Activated CD4-positive, alpha-beta memory T cell treated with anti-CD3 and anti-CD28 coated beads for 36 hours (primary cell): ENCODE data around the gene U2SURP. TPM values are rescaled to one million over a fixed set of nuclear protein-coding genes. Genes with fewer than 3 reads are reported as not detected.

ENCODE experiments used
- CTCF ChIA-PET: fragments of 350-600 bp; sonication (Branson Sonifier 250); formaldehyde crosslinking; loops from one replicate; lab custom pipeline; 2021; ENCODE audit warnings: antibody characterized with exemption, inconsistent platforms; lab: Charles Lee
- POLR2A ChIA-PET: fragments of 350-600 bp; sonication (Branson Sonifier 250); formaldehyde crosslinking; loops from one replicate; lab custom pipeline; 2021; ENCODE audit warnings: antibody characterized with exemption; lab: Charles Lee
- DNase-seq: peaks from one replicate; pipeline ENCODE4 v3.0.0-alpha.2; 2020
- H3K27ac Mint-ChIP-seq: one replicate; pipeline ENCODE4 v1.8.0; 2021; ENCODE audit warnings: mixed read lengths
- H3K27me3 Mint-ChIP-seq: one replicate; pipeline ENCODE4 v1.8.0; 2021; ENCODE audit warnings: mixed read lengths
- H3K36me3 Mint-ChIP-seq: one replicate; pipeline ENCODE4 v1.8.0; 2021; ENCODE audit warnings: mixed read lengths
- H3K4me1 Mint-ChIP-seq: one replicate; pipeline ENCODE4 v1.8.0; 2021; ENCODE audit warnings: low read depth, mixed read lengths
- H3K4me3 Mint-ChIP-seq: one replicate; pipeline ENCODE4 v1.8.0; 2021; ENCODE audit warnings: mild to moderate bottlenecking, mixed read lengths
- H3K9me3 Mint-ChIP-seq: one replicate; pipeline ENCODE4 v1.8.0; 2021; ENCODE audit warnings: mixed read lengths
- intact Hi-C: fragments of 100-400 bp; cut with micrococcal nuclease; formaldehyde crosslinking; loops from one replicate; pipeline ENCODE4 v1.15.1; 2023
- total RNA-seq, 2 experiments: library from RNA; stranded (reverse); gene quantifications; one replicate each; pipeline ENCODE4 v1.2.3, GENCODE V29; 2021

Gene U2SURP
- total RNA-seq, 2 experiments from 2014 or later: 178 to 182 TPM

- ChIA-PET CTCF (interaction anchor here (1.5 kb wide), 2 partner anchors 13 to 171 kb away, joined by 4 to 6 read pairs; no protein-coding TSS in a partner anchor), POLR2A (interaction anchor here (1.5 kb wide), 1 partner anchor 171 kb away, joined by 3 read pairs; no protein-coding TSS in a partner anchor)
- intact Hi-C loops: loop anchor here (2.0 to 10.0 kb wide), 4 partner anchors 122 to 675 kb away; partner anchors contain the start of gene ATR
These were observed 1.5 kb upstream of the U2SURP start for GRCh38 chr3:142999881-143000280.

GRCh38 chr3:143000528-143000927 is 842 bp upstream of the U2SURP start:
- H3K4me1 Mint-ChIP-seq: peaks cover 25% of the 10 kb centered on the region
- H3K4me3 Mint-ChIP-seq: peak overlapping the region; percentile 88
- no peaks in the 10 kb centered on the region for H3K9me3 Mint-ChIP-seq
- ChIA-PET POLR2A (interaction anchor here (0.6 to 2.8 kb wide), 10 partner anchors 9 to 554 kb away, joined by 3 to 26 read pairs (median 4); partner anchors contain the start of genes ATR and PLS1), CTCF (interaction anchor here (0.9 to 2.4 kb wide), 7 partner anchors 8 to 674 kb away, joined by 3 to 15 read pairs (median 4); no protein-coding TSS in a partner anchor)
- peak overlapping the region; percentile 96 for H3K27ac Mint-ChIP-seq
- DNase-seq: no peak
- H3K27me3 Mint-ChIP-seq: no peaks in the 10 kb centered on the region
- H3K36me3 Mint-ChIP-seq: peaks cover 3% of the 10 kb centered on the region
- intact Hi-C loops: loop anchor here (2.0 to 10.0 kb wide), 4 partner anchors 122 to 674 kb away; partner anchors contain the start of gene ATR

More at GRCh38 chr3:142999881-143000280, 1.5 kb upstream of the U2SURP start:
- Mint-ChIP-seq H3K27ac (no peak overlapping the region), H3K4me3 (peak overlapping the region; percentile 88), H3K36me3 (peaks cover 3% of the 10 kb centered on the region), H3K9me3 (no peaks in the 10 kb centered on the region), H3K4me1 (peaks cover 19% of the 10 kb centered on the region), H3K27me3 (no peaks in the 10 kb centered on the region)
- DNase-seq: no peak

- POLR2A ChIA-PET: interaction anchor here (0.6 to 2.8 kb wide), 12 partner anchors 9 to 970 kb away, joined by 3 to 26 read pairs (median 3); partner anchors contain the start of genes ATR, DIPK2A and PLS1
- peak; percentile 81 for DNase-seq
- Mint-ChIP-seq H3K4me1 (peaks cover 29% of the 10 kb centered on the region), H3K36me3 (peaks cover 3% of the 10 kb centered on the region), H3K9me3 (no peaks in the 10 kb centered on the region), H3K27ac (peak overlapping the region; percentile 96), H3K4me3 (peak overlapping the region; percentile 88), H3K27me3 (no peaks in the 10 kb centered on the region)
- intact Hi-C loops: loop anchor here (1.0 to 10.0 kb wide), 6 partner anchors 121 to 972 kb away; partner anchors contain the start of gene ATR
- CTCF ChIA-PET: interaction anchor here (0.6 to 2.4 kb wide), 10 partner anchors 8 to 971 kb away, joined by 3 to 15 read pairs (median 4); partner anchors contain the start of gene DIPK2A
These were observed 369 bp upstream of the U2SURP start for GRCh38 chr3:143001034-143001368.

- peak; percentile 21 for DNase-seq
- Mint-ChIP-seq H3K4me1 (peaks cover 41% of the 10 kb centered on the region), H3K27me3 (no peaks in the 10 kb centered on the region), H3K4me3 (peak overlapping the region; percentile 88), H3K9me3 (no peaks in the 10 kb centered on the region), H3K27ac (peak overlapping the region; percentile 96), H3K36me3 (peaks cover 3% of the 10 kb centered on the region)
- intact Hi-C loops: loop anchor here (1.0 to 10.0 kb wide), 4 partner anchors 8 to 673 kb away; no protein-coding TSS in a partner anchor
- CTCF ChIA-PET: interaction anchor here (1.0 to 2.4 kb wide), 10 partner anchors 11 to 969 kb away, joined by 3 to 15 read pairs (median 4); partner anchors contain the start of genes ATR, DIPK2A and TRPC1
- POLR2A ChIA-PET: interaction anchor here (1.0 to 2.8 kb wide), 9 partner anchors 7 to 969 kb away, joined by 3 to 26 read pairs (median 3); partner anchors contain the start of genes ATR, DIPK2A and TRPC1
These were observed 828 bp downstream of the U2SURP start for GRCh38 chr3:143002083-143002712.

- H3K27ac Mint-ChIP-seq: peak overlapping the region; percentile 96
- ChIA-PET POLR2A (interaction anchor here (1.6 to 2.8 kb wide), 5 partner anchors 9 to 556 kb away, joined by 3 to 26 read pairs (median 8); partner anchors contain the start of genes ATR and TRPC1), CTCF (interaction anchor here (1.0 to 2.4 kb wide), 6 partner anchors 11 to 672 kb away, joined by 3 to 15 read pairs (median 5); partner anchors contain the start of genes ATR and TRPC1)
- DNase-seq: no peak
- H3K4me3 Mint-ChIP-seq: peak overlapping the region; percentile 88
- no peaks in the 10 kb centered on the region for H3K27me3 Mint-ChIP-seq
- intact Hi-C loops: loop anchor here (1.0 to 10.0 kb wide), 4 partner anchors 8 to 672 kb away; no protein-coding TSS in a partner anchor
- H3K4me1 Mint-ChIP-seq: peaks cover 45% of the 10 kb centered on the region
- H3K9me3 Mint-ChIP-seq: no peaks in the 10 kb centered on the region
- H3K36me3 Mint-ChIP-seq: peaks cover 3% of the 10 kb centered on the region
These were observed 1.4 kb downstream of the U2SURP start for GRCh38 chr3:143002727-143003126.

- no peaks in the 10 kb centered on the region for H3K27me3 Mint-ChIP-seq
- ChIA-PET POLR2A (interaction anchor here (0.8 kb wide), 1 partner anchor 11 kb away, joined by 3 read pairs; no protein-coding TSS in a partner anchor), CTCF (no interaction called here)
- H3K36me3 Mint-ChIP-seq: peaks cover 3% of the 10 kb centered on the region
- intact Hi-C loops: loop anchor here (5.0 to 10.0 kb wide), 3 partner anchors 117 to 670 kb away; no protein-coding TSS in a partner anchor
- no peak overlapping the region for H3K4me3 Mint-ChIP-seq
- H3K4me1 Mint-ChIP-seq: peaks cover 61% of the 10 kb centered on the region
- no peaks in the 10 kb centered on the region for H3K9me3 Mint-ChIP-seq
- no peak overlapping the region for H3K27ac Mint-ChIP-seq
- DNase-seq: no peak
These were observed 3.5 kb downstream of the U2SURP start for GRCh38 chr3:143004823-143005222.

GRCh38 chr3:143010024-143010423 is 8.7 kb downstream of the U2SURP start:
- peaks cover 73% of the 10 kb centered on the region for H3K4me1 Mint-ChIP-seq
- ChIA-PET CTCF (no interaction called here), POLR2A (interaction anchor here (1.3 kb wide), 1 partner anchor 8 kb away, joined by 3 read pairs; the partner anchor contains the start of gene U2SURP)
- no peak for DNase-seq
- no peak overlapping the region for H3K4me3 Mint-ChIP-seq
- peak overlapping the region; percentile 51 for H3K27ac Mint-ChIP-seq
- peaks cover 10% of the 10 kb centered on the region for H3K36me3 Mint-ChIP-seq
- intact Hi-C loops: loop anchor here (1.0 kb wide), 1 partner anchor 8 kb away; no protein-coding TSS in a partner anchor
- H3K27me3 Mint-ChIP-seq: no peaks in the 10 kb centered on the region
- no peaks in the 10 kb centered on the region for H3K9me3 Mint-ChIP-seq

- Mint-ChIP-seq H3K4me1 (peaks cover 58% of the 10 kb centered on the region), H3K9me3 (no peaks in the 10 kb centered on the region), H3K27me3 (no peaks in the 10 kb centered on the region), H3K36me3 (peaks cover 17% of the 10 kb centered on the region), H3K27ac (peak overlapping the region; percentile 73), H3K4me3 (peak overlapping the region; percentile 36)
- ChIA-PET POLR2A (interaction anchor here (3.0 kb wide), 1 partner anchor 10 kb away, joined by 22 read pairs; the partner anchor contains the start of gene U2SURP), CTCF (interaction anchor here (1.1 kb wide), 1 partner anchor 44 kb away, joined by 4 read pairs; no protein-coding TSS in a partner anchor)
- DNase-seq: no peak
- intact Hi-C loops: no loop called here
These were observed 10.3 kb downstream of the U2SURP start for GRCh38 chr3:143011705-143012104.

- DNase-seq: no peak
- ChIA-PET POLR2A (no interaction called here), CTCF (interaction anchor here (0.7 to 1.8 kb wide), 4 partner anchors 11 to 1140 kb away, joined by 3 to 5 read pairs (median 3); no protein-coding TSS in a partner anchor)
- intact Hi-C loops: loop anchor here (2.0 to 5.0 kb wide), 2 partner anchors 14 to 37 kb away; no protein-coding TSS in a partner anchor
- H3K36me3 Mint-ChIP-seq: peaks cover 36% of the 10 kb centered on the region
- no peaks in the 10 kb centered on the region for H3K9me3 Mint-ChIP-seq
- no peaks in the 10 kb centered on the region for H3K27me3 Mint-ChIP-seq
- H3K27ac Mint-ChIP-seq: peak overlapping the region; percentile 29
- H3K4me3 Mint-ChIP-seq: no peak overlapping the region
- peaks cover 31% of the 10 kb centered on the region for H3K4me1 Mint-ChIP-seq
These were observed 13.6 kb downstream of the U2SURP start for GRCh38 chr3:143014921-143015320.

GRCh38 chr3:143016321-143016972 is 15.1 kb downstream of the U2SURP start:
- intact Hi-C loops: loop anchor here (5.0 kb wide), 1 partner anchor 36 kb away; no protein-coding TSS in a partner anchor
- ChIA-PET POLR2A (interaction anchor here (0.5 kb wide), 1 partner anchor 12 kb away, joined by 3 read pairs; no protein-coding TSS in a partner anchor), CTCF (interaction anchor here (0.7 to 1.8 kb wide), 4 partner anchors 8 to 24 kb away, joined by 3 to 5 read pairs (median 3); partner anchors contain the start of gene U2SURP)
- no peak overlapping the region for H3K4me3 Mint-ChIP-seq
- H3K36me3 Mint-ChIP-seq: peaks cover 47% of the 10 kb centered on the region
- peaks cover 18% of the 10 kb centered on the region for H3K4me1 Mint-ChIP-seq
- H3K27ac Mint-ChIP-seq: no peak overlapping the region
- H3K27me3 Mint-ChIP-seq: no peaks in the 10 kb centered on the region
- no peak for DNase-seq
- H3K9me3 Mint-ChIP-seq: no peaks in the 10 kb centered on the region
